ENCODE data around the gene IFNL4.

DNA sequence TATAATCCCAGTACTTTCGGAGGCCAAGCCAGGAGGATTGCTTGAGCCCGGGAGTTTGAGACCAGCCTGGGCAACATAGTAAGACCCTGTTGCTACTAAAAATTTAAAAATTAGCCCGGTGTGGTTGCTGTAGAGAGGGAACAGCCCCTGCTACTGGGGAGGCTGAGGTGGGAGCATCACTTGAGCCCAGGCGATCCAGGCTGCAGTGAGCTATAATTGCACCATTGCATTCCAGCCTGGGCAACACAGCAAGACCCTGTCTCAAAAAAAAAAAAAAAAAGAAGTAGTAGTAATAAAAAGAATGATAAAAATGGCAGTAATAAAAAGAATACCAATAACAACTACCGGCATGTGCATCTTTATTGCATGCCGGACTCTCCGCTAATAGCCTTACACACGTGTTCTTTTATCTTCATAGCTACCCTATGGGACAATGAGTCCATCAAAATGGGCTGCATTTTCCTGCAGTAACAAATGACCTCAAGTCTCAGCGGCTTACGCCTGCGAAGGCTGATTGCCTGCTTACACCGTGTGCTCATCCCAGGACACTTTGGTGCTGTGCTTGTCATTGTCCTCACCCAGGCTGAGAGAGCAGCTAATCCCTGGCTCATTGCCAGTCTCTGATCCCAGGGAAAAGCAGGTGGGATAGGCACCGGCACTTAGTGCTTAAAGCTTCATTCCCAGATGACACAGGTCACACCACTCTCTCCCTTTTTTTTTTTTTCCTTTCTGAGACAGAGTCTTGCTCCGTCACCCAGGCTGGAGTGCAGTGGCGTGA is 30.2 kb downstream of the IFNL4 start:
- TF ChIP-seq POLR2AphosphoS5 (IDR thresholded peaks at IDR 0.05; ENCODE audit: low read depth, low read length) (no peak), POLR2A (IDR thresholded peaks at IDR 0.05; ENCODE audit: low read depth, low read length) (no peak), TAF1 (IDR thresholded peaks at IDR 0.05; ENCODE audit: low read depth, low read length) (no peak)

All from GM12891 (cell line).